Activated naive CD4-positive, alpha-beta T cell treated with anti-CD3 and anti-CD28 coated beads, Interleukin-2, amount 10 ng/mL, durations not matched to agents 7 days and 5 days (primary cell): ENCODE data around the gene GPR183.

Experiments
- CTCF ChIA-PET: fragments of 350-600 bp; sonication (Branson Sonifier 250); formaldehyde crosslinking; loops from one replicate; lab custom pipeline; 2021; ENCODE audit warnings: antibody characterized with exemption; lab: Charles Lee
- DNase-seq: peaks from one replicate; pipeline ENCODE4 v3.0.0-alpha.2; 2020
- H3K27ac Mint-ChIP-seq: one replicate; pipeline ENCODE4 v1.8.0; 2021; ENCODE audit warnings: mild to moderate bottlenecking, moderate library complexity, mixed read lengths
- H3K27me3 Mint-ChIP-seq: one replicate; pipeline ENCODE4 v1.8.0; 2021; ENCODE audit warnings: mild to moderate bottlenecking, mixed read lengths
- H3K36me3 Mint-ChIP-seq: one replicate; pipeline ENCODE4 v1.8.0; 2021; ENCODE audit warnings: mixed read lengths
- H3K4me1 Mint-ChIP-seq: one replicate; pipeline ENCODE4 v1.8.0; 2021; ENCODE audit warnings: mixed read lengths
- H3K4me3 Mint-ChIP-seq: one replicate; pipeline ENCODE4 v1.8.0; 2021; ENCODE audit warnings: mild to moderate bottlenecking, moderate library complexity, mixed read lengths
- H3K9me3 Mint-ChIP-seq: one replicate; pipeline ENCODE4 v1.8.0; 2021; ENCODE audit warnings: mixed read lengths

Gene GPR183

GRCh38 chr13:99313941-99314340 lies 6.7 kb upstream of the GPR183 start:
- Mint-ChIP-seq H3K4me1 (peaks cover 77% of the 10 kb centered on the region), H3K27me3 (no peaks in the 10 kb centered on the region), H3K9me3 (no peaks in the 10 kb centered on the region), H3K4me3 (peak overlapping the region; percentile 59), H3K36me3 (peaks cover 51% of the 10 kb centered on the region), H3K27ac (peak overlapping the region; percentile 94)
- CTCF ChIA-PET: interaction anchor here (1.1 to 1.4 kb wide), 3 partner anchors 8 to 73 kb away, joined by 3 to 6 read pairs (median 6); no protein-coding TSS in a partner anchor
- no peak for DNase-seq

GRCh38 chr13:99313501-99313900 lies 6.3 kb upstream of the GPR183 start:
- Mint-ChIP-seq H3K9me3 (no peaks in the 10 kb centered on the region), H3K36me3 (peaks cover 53% of the 10 kb centered on the region), H3K27me3 (no peaks in the 10 kb centered on the region), H3K4me3 (peak overlapping the region; percentile 37), H3K27ac (peak overlapping the region; percentile 80), H3K4me1 (peaks cover 80% of the 10 kb centered on the region)
- CTCF ChIA-PET: no interaction called here
- DNase-seq: no peak

- Mint-ChIP-seq H3K9me3 (no peaks in the 10 kb centered on the region), H3K4me3 (no peak overlapping the region), H3K4me1 (peaks cover 90% of the 10 kb centered on the region), H3K27ac (peak overlapping the region; percentile 74), H3K27me3 (no peaks in the 10 kb centered on the region), H3K36me3 (peaks cover 57% of the 10 kb centered on the region)
- no peak for DNase-seq
- CTCF ChIA-PET: interaction anchor here (1.2 kb wide), 1 partner anchor 42 kb away, joined by 3 read pairs; no protein-coding TSS in a partner anchor
Observed at GRCh38 chr13:99312493-99312883, 5.3 kb upstream of the GPR183 start.

GRCh38 chr13:99311748-99312492 lies 4.7 kb upstream of the GPR183 start:
- Mint-ChIP-seq H3K9me3 (no peaks in the 10 kb centered on the region), H3K4me3 (no peak overlapping the region), H3K27ac (peak overlapping the region; percentile 74), H3K27me3 (no peaks in the 10 kb centered on the region), H3K4me1 (peaks cover 91% of the 10 kb centered on the region), H3K36me3 (peaks cover 52% of the 10 kb centered on the region)
- CTCF ChIA-PET: interaction anchor here (1.2 kb wide), 1 partner anchor 42 kb away, joined by 3 read pairs; no protein-coding TSS in a partner anchor
- DNase-seq: no peak

GRCh38 chr13:99311137-99311536 lies 3.9 kb upstream of the GPR183 start:
- Mint-ChIP-seq H3K4me1 (peaks cover 91% of the 10 kb centered on the region), H3K4me3 (no peak overlapping the region), H3K9me3 (no peaks in the 10 kb centered on the region), H3K27ac (peak overlapping the region; percentile 4), H3K36me3 (peaks cover 44% of the 10 kb centered on the region), H3K27me3 (no peaks in the 10 kb centered on the region)
- CTCF ChIA-PET: no interaction called here
- no peak for DNase-seq

GRCh38 chr13:99310382-99311031 lies 3.3 kb upstream of the GPR183 start:
- Mint-ChIP-seq H3K27ac (peak overlapping the region; percentile 67), H3K9me3 (no peaks in the 10 kb centered on the region), H3K36me3 (peaks cover 45% of the 10 kb centered on the region), H3K4me3 (no peak overlapping the region), H3K4me1 (peaks cover 91% of the 10 kb centered on the region), H3K27me3 (no peaks in the 10 kb centered on the region)
- no peak for DNase-seq
- CTCF ChIA-PET: no interaction called here

GRCh38 chr13:99308471-99309087 lies 1.4 kb upstream of the GPR183 start:
- DNase-seq: no peak
- Mint-ChIP-seq H3K4me1 (peaks cover 88% of the 10 kb centered on the region), H3K27me3 (no peaks in the 10 kb centered on the region), H3K9me3 (no peaks in the 10 kb centered on the region), H3K36me3 (peaks cover 46% of the 10 kb centered on the region), H3K4me3 (no peak overlapping the region), H3K27ac (peak overlapping the region; percentile 84)
- CTCF ChIA-PET: interaction anchor here (1.4 kb wide), 1 partner anchor 79 kb away, joined by 8 read pairs; no protein-coding TSS in a partner anchor

GRCh38 chr13:99307648-99308339 lies 595 bp upstream of the GPR183 start:
- DNase-seq: peak; percentile 65
- Mint-ChIP-seq H3K27ac (peak overlapping the region; percentile 84), H3K27me3 (no peaks in the 10 kb centered on the region), H3K36me3 (peaks cover 46% of the 10 kb centered on the region), H3K4me1 (peaks cover 90% of the 10 kb centered on the region), H3K9me3 (no peaks in the 10 kb centered on the region), H3K4me3 (peak overlapping the region; percentile 80)
- CTCF ChIA-PET: interaction anchor here (0.9 to 1.8 kb wide), 4 partner anchors 12 to 128 kb away, joined by 3 to 8 read pairs (median 6); no protein-coding TSS in a partner anchor

GRCh38 chr13:99305566-99305965 lies 1.6 kb downstream of the GPR183 start:
- Mint-ChIP-seq H3K27ac (peak overlapping the region; percentile 88), H3K36me3 (peaks cover 38% of the 10 kb centered on the region), H3K9me3 (no peaks in the 10 kb centered on the region), H3K4me1 (peaks cover 85% of the 10 kb centered on the region), H3K4me3 (peak overlapping the region; percentile 80), H3K27me3 (no peaks in the 10 kb centered on the region)
- DNase-seq: no peak
- CTCF ChIA-PET: interaction anchor here (1.0 to 2.1 kb wide), 7 partner anchors 9 to 130 kb away, joined by 3 to 6 read pairs (median 4); no protein-coding TSS in a partner anchor

GRCh38 chr13:99305158-99305557 lies 2.0 kb downstream of the GPR183 start:
- peaks cover 38% of the 10 kb centered on the region for H3K36me3 Mint-ChIP-seq
- no peaks in the 10 kb centered on the region for H3K27me3 Mint-ChIP-seq
- CTCF ChIA-PET: interaction anchor here (1.0 to 2.1 kb wide), 7 partner anchors 10 to 130 kb away, joined by 3 to 6 read pairs (median 4); no protein-coding TSS in a partner anchor
- H3K9me3 Mint-ChIP-seq: no peaks in the 10 kb centered on the region
- H3K4me1 Mint-ChIP-seq: peaks cover 86% of the 10 kb centered on the region
- no peak for DNase-seq
- peak overlapping the region; percentile 85 for H3K27ac Mint-ChIP-seq
- peak overlapping the region; percentile 80 for H3K4me3 Mint-ChIP-seq

GRCh38 chr13:99304541-99304940 lies 2.7 kb downstream of the GPR183 start:
- peaks cover 86% of the 10 kb centered on the region for H3K4me1 Mint-ChIP-seq
- peak overlapping the region; percentile 84 for H3K27ac Mint-ChIP-seq
- H3K36me3 Mint-ChIP-seq: peaks cover 37% of the 10 kb centered on the region
- CTCF ChIA-PET: interaction anchor here (1.0 to 1.6 kb wide), 6 partner anchors 20 to 132 kb away, joined by 3 to 5 read pairs (median 3); no protein-coding TSS in a partner anchor
- DNase-seq: no peak
- no peaks in the 10 kb centered on the region for H3K27me3 Mint-ChIP-seq
- no peaks in the 10 kb centered on the region for H3K9me3 Mint-ChIP-seq
- H3K4me3 Mint-ChIP-seq: peak overlapping the region; percentile 70

GRCh38 chr13:99303863-99304521 lies 3.2 kb downstream of the GPR183 start:
- DNase-seq: peak; percentile 66
- peaks cover 86% of the 10 kb centered on the region for H3K4me1 Mint-ChIP-seq
- CTCF ChIA-PET: interaction anchor here (0.7 to 1.6 kb wide), 7 partner anchors 21 to 133 kb away, joined by 3 to 5 read pairs (median 3); no protein-coding TSS in a partner anchor
- no peaks in the 10 kb centered on the region for H3K27me3 Mint-ChIP-seq
- H3K4me3 Mint-ChIP-seq: peak overlapping the region; percentile 70
- H3K9me3 Mint-ChIP-seq: no peaks in the 10 kb centered on the region
- H3K27ac Mint-ChIP-seq: peak overlapping the region; percentile 84
- H3K36me3 Mint-ChIP-seq: peaks cover 37% of the 10 kb centered on the region
